Endothelial cell of umbilical vein (primary cell): ENCODE data around the gene KIR3DL2. TPM values are rescaled to one million over a fixed set of nuclear protein-coding genes. Genes with fewer than 3 reads are reported as not detected.
"Not testable (repeated sequence)": the region's sequence is repeated elsewhere in the genome, so short reads cannot be mapped to it uniquely, and the experiment has no call there.

Source experiments
- BruUV-seq: library from RNA; stranded (reverse); fragments of 400-500 nt; replicated peaks from 2 replicates; lab custom pipeline; 2021; lab: Mats Ljungman, UMichigan
- CTCF ChIA-PET: fragments of 300-600, 350-600 bp; sonication (Branson Sonifier 250); formaldehyde crosslinking; loops from one replicate; lab custom pipeline; 2021; ENCODE audit warnings: antibody characterized with exemption, inconsistent platforms; lab: Charles Lee
- POLR2A ChIA-PET: fragments of 300-600, 350-600 bp; sonication (Branson Sonifier 250); formaldehyde crosslinking; loops from one replicate; lab custom pipeline; 2021; ENCODE audit warnings: antibody characterized with exemption, inconsistent platforms; lab: Charles Lee
- DNase-seq: peaks from one replicate; pipeline ENCODE4 v3.0.0-alpha.2; 2011; ENCODE audit warnings: low read depth, low spot score
- FAIRE-seq: peaks from 2 replicates; lab custom pipeline; 2011; peaks lifted over from hg19 to GRCh38; lab: Jason Lieb, UNC
- H2AFZ ChIP-seq: 2 replicates; pipeline ENCODE4 v1.6.0; 2012; ENCODE audit warnings: low read depth, low read length, control low read depth, inconsistent platforms
- H3K27ac ChIP-seq: 2 replicates; pipeline ENCODE4 v1.5.1; 2011; ENCODE audit warnings: low read depth, mild to moderate bottlenecking, control low read depth, low read length, moderate library complexity; ENCODE audit not compliant: insufficient read depth
- H3K27me3 ChIP-seq, 2 experiments: 2 replicates each; pipeline versions ENCODE4 v1.6.0 to v1.6.1; 2011; ENCODE audit warnings: low read length in 2 of 2, mixed read lengths in 1 of 2; ENCODE audit not compliant: control insufficient read depth in 2 of 2, insufficient read depth in 2 of 2
- H3K36me3 ChIP-seq, 2 experiments: 2 replicates in 1 of 2; 3 replicates in 1 of 2; pipeline ENCODE4 v1.5.1; 2011; ENCODE audit warnings: low read length in 2 of 2, mild to moderate bottlenecking in 1 of 2, moderate library complexity in 1 of 2; ENCODE audit not compliant: control insufficient read depth in 2 of 2, insufficient read depth in 2 of 2; ENCODE audit errors: extremely low read depth in 1 of 2
- H3K4me1 ChIP-seq: 3 replicates; pipeline ENCODE4 v1.5.1; 2011; ENCODE audit warnings: mild to moderate bottlenecking, low read length; ENCODE audit not compliant: control insufficient read depth, insufficient read depth; ENCODE audit errors: extremely low read depth
- H3K4me2 ChIP-seq: 2 replicates; pipeline ENCODE4 v1.6.1; 2011; ENCODE audit warnings: low read length, control low read depth, mixed read lengths; ENCODE audit not compliant: insufficient read depth
- H3K4me3 ChIP-seq, 3 experiments: fragments of 200-600 bp in 1 of 3; sonication (generic), shearing (Covaris generic) in 1 of 3; replicated peaks in 1 of 3; 2 replicates each; pipeline ENCODE4 v1.5.1; 2011 to 2016; ENCODE audit warnings: control low read depth in 3 of 3, low read length in 3 of 3, mild to moderate bottlenecking in 2 of 3, inconsistent platforms in 1 of 3, low read depth in 1 of 3, moderate library complexity in 1 of 3; ENCODE audit not compliant: insufficient read depth in 1 of 3
- H3K79me2 ChIP-seq: 2 replicates; pipeline ENCODE4 v1.6.0; 2012; ENCODE audit warnings: low read length, inconsistent platforms; ENCODE audit not compliant: control insufficient read depth, insufficient read depth
- H3K9ac ChIP-seq: replicated peaks from 2 replicates; pipeline ENCODE3; 2011; ENCODE audit warnings: low read length, control low read depth; ENCODE audit not compliant: insufficient read depth; ENCODE audit errors: extremely low read depth
- H3K9me1 ChIP-seq: replicated peaks from 3 replicates; pipeline ENCODE4 v1.6.0; 2011; ENCODE audit warnings: mild to moderate bottlenecking, low read length; ENCODE audit not compliant: control insufficient read depth, insufficient read depth; ENCODE audit errors: extremely low read depth
- H3K9me3 ChIP-seq: replicated peaks from 2 replicates; pipeline ENCODE4 v1.5.1; 2012; ENCODE audit warnings: low read length, inconsistent platforms; ENCODE audit not compliant: control insufficient read depth, insufficient read depth
- H4K20me1 ChIP-seq: replicated peaks from 2 replicates; pipeline ENCODE3; 2011; ENCODE audit warnings: mild to moderate bottlenecking, low read length; ENCODE audit not compliant: control insufficient read depth, insufficient read depth; ENCODE audit errors: extremely low read depth
- CTCF ChIP-seq, 2 donors: IDR thresholded peaks; 1 replicate in 1 of 2; 2 replicates in 1 of 2; pipeline ENCODE4 v1.5.1; 2011; ENCODE audit warnings: low read length in 2 of 2, mild to moderate bottlenecking in 2 of 2, moderate library complexity in 2 of 2, control low read depth in 1 of 2, inconsistent platforms in 1 of 2, low read depth in 1 of 2; ENCODE audit not compliant: insufficient read depth in 1 of 2; ENCODE audit errors: extremely low read depth in 1 of 2
- EZH2 ChIP-seq: IDR thresholded peaks from 2 replicates; pipeline ENCODE4 v1.6.1; 2012; ENCODE audit warnings: borderline replicate concordance, low read depth, mild to moderate bottlenecking, moderate library complexity, low read length, inconsistent platforms; ENCODE audit not compliant: severe bottlenecking
- FOS ChIP-seq: IDR thresholded peaks from 2 replicates; pipeline ENCODE4 v1.6.1; 2011; ENCODE audit warnings: mild to moderate bottlenecking, low read length, moderate library complexity, borderline replicate concordance; ENCODE audit not compliant: insufficient read depth
- GATA2 ChIP-seq: IDR thresholded peaks from 2 replicates; pipeline ENCODE4 v1.7.0; 2011; ENCODE audit warnings: low read depth, mild to moderate bottlenecking, moderate library complexity, mixed read lengths, low read length; ENCODE audit not compliant: insufficient read length, insufficient read depth
- JUN ChIP-seq: IDR thresholded peaks from 2 replicates; pipeline ENCODE4 v1.6.1; 2011; ENCODE audit warnings: borderline replicate concordance, low read depth; ENCODE audit not compliant: insufficient read length, insufficient read depth
- MAX ChIP-seq: IDR thresholded peaks from 2 replicates; pipeline ENCODE4 v1.6.1; 2011; ENCODE audit not compliant: insufficient read depth, insufficient read length
- MYC ChIP-seq: IDR thresholded peaks from one replicate; pipeline ENCODE4 v1.6.1; 2011; ENCODE audit warnings: mild to moderate bottlenecking, low read depth, low read length
- POLR2A ChIP-seq: IDR thresholded peaks from 2 replicates; pipeline ENCODE4 v1.6.1; 2012; ENCODE audit warnings: low read depth, mild to moderate bottlenecking, control low read depth, low read length
- POLR2AphosphoS5 ChIP-seq: IDR thresholded peaks from 2 replicates; pipeline ENCODE4 v1.6.1; 2012; ENCODE audit warnings: low read depth, mild to moderate bottlenecking, control low read depth, low read length, moderate library complexity; ENCODE audit not compliant: insufficient read depth
- dilution Hi-C: fragments of 300-500 bp; cut with MboI; formaldehyde crosslinking; loops from one replicate; pipeline ENCODE4 v1.15.0; 2019; ENCODE audit warnings: low sequenced_read_pairs; ENCODE audit not compliant: extremely low pct_ligation_motif_present
- intact Hi-C: fragments of 100-400 bp; cut with micrococcal nuclease; formaldehyde crosslinking; loops from one replicate; pipeline ENCODE4 v1.10.0; 2022
- polyA plus RNA-seq, 4 experiments: library from polyadenylated mRNA; depleted of rRNA in 3 of 4; stranded (reverse) in 3 of 4; unstranded in 1 of 4; fragments of >200 nt; gene quantifications; 2 replicates each; pipeline versions ENCODE4 v1.2.1 to v1.2.3, GENCODE V29; 2011 to 2012; ENCODE audit warnings: missing spikeins in 1 of 4
- total RNA-seq: library from RNA; stranded (reverse); gene quantifications from 2 replicates; pipeline ENCODE4 v1.2.3, GENCODE V29; 2021

The KIR3DL2 gene
- total and polyA plus RNA-seq, 2 donors (not counting 3 experiments of a cell fraction or from before 2014, with no cell fraction given), result not detected

- no peak for FAIRE-seq
- Histone ChIP-seq H3K4me3 (no peak overlapping the region), H3K27me3 (no peaks in the 10 kb centered on the region), H3K9me1 (no peaks in the 10 kb centered on the region), H3K27ac (no peak overlapping the region), H3K9me3 (no peaks in the 10 kb centered on the region), H4K20me1 (no peaks in the 10 kb centered on the region), H3K4me1 (no peaks in the 10 kb centered on the region), H3K36me3 (no peaks in the 10 kb centered on the region), H2AFZ (no peak overlapping the region), H3K79me2 (no peaks in the 10 kb centered on the region), H3K9ac (no peak overlapping the region), H3K4me2 (no peak overlapping the region)
- ChIA-PET CTCF (no interaction called here), POLR2A (no interaction called here)
- TF ChIP-seq FOS (no peak), MYC (no peak), POLR2AphosphoS5 (no peak), EZH2 (no peak), JUN (no peak), CTCF (IDR thresholded peaks at IDR 0.05; ENCODE audit: extremely low read depth in 1 of 2, insufficient read depth in 1 of 2, low read depth in 1 of 2, low read length in 2 of 2) (no peak), POLR2A (no peak), MAX (no peak), GATA2 (no peak)
- intact Hi-C loops (no loop called here), dilution Hi-C loops (no loop called here)
- DNase-seq, result no peak
- BruUV-seq, result no TSS peak
These were observed 43.2 kb downstream of the KIR3DL2 start for GRCh38 chr19:54893406-54893805.

- FAIRE-seq, dilution Hi-C loops, BruUV-seq: not testable (repeated sequence)
These were observed 43.9 kb downstream of the KIR3DL2 start for GRCh38 chr19:54894106-54894505.

More at GRCh38 chr19:54894106-54894505, 43.9 kb downstream of the KIR3DL2 start:
- H3K4me3 ChIP-seq, H3K27me3 ChIP-seq, H3K4me2 ChIP-seq, H3K36me3 ChIP-seq, CTCF ChIA-PET, H3K79me2 ChIP-seq, H4K20me1 ChIP-seq, H3K27ac ChIP-seq, DNase-seq, H3K9ac ChIP-seq, POLR2A ChIA-PET, H3K9me1 ChIP-seq, H2AFZ ChIP-seq, H3K9me3 ChIP-seq, intact Hi-C loops, H3K4me1 ChIP-seq: not testable (repeated sequence)
